ENCODE results near the gene FREM1.

FREM1 gene

DNA sequence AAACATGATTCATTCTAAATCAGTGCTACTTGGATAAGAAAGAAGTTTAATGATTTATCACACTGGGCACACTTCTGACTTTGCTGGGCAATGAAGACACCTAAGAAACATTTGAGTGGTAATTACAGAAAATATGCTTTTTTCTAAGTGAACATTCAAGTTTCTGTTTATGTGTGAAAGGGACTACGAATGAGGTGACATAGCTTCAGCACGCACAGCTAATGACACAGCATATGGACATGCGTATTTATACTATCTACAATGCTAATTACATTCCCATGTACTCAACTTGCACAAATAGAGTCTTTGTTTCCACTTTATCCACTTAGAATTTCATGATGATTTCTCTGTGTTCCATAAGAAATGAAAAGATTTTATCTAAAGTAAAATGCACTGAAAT lies 40.6 kb downstream of the FREM1 start:
- TF ChIP-seq ZNF8 (CRISPR knock-in tag; IDR thresholded peaks at IDR 0.05) (no peak), TCF4 (CRISPR knock-in tag; IDR thresholded peaks at IDR 0.05; ENCODE audit: borderline replicate concordance) (no peak), ZNF565 (CRISPR knock-in tag; conservative IDR thresholded peaks at IDR 0.05; ENCODE audit: low read depth) (no peak)
- TF ChIP-seq, protein P1, sequence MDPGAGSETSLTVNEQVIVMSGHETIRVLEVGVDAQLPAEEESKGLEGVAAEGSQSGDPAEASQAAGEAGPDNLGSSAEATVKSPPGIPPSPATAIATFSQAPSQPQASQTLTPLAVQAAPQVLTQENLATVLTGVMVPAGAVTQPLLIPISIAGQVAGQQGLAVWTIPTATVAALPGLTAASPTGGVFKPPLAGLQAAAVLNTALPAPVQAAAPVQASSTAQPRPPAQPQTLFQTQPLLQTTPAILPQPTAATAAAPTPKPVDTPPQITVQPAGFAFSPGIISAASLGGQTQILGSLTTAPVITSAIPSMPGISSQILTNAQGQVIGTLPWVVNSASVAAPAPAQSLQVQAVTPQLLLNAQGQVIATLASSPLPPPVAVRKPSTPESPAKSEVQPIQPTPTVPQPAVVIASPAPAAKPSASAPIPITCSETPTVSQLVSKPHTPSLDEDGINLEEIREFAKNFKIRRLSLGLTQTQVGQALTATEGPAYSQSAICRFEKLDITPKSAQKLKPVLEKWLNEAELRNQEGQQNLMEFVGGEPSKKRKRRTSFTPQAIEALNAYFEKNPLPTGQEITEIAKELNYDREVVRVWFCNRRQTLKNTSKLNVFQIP (CRISPR knock-in tag; IDR thresholded peaks at IDR 0.05; ENCODE audit: borderline replicate concordance, low read depth): no peak
- ATAC-seq: no peak

DNA sequence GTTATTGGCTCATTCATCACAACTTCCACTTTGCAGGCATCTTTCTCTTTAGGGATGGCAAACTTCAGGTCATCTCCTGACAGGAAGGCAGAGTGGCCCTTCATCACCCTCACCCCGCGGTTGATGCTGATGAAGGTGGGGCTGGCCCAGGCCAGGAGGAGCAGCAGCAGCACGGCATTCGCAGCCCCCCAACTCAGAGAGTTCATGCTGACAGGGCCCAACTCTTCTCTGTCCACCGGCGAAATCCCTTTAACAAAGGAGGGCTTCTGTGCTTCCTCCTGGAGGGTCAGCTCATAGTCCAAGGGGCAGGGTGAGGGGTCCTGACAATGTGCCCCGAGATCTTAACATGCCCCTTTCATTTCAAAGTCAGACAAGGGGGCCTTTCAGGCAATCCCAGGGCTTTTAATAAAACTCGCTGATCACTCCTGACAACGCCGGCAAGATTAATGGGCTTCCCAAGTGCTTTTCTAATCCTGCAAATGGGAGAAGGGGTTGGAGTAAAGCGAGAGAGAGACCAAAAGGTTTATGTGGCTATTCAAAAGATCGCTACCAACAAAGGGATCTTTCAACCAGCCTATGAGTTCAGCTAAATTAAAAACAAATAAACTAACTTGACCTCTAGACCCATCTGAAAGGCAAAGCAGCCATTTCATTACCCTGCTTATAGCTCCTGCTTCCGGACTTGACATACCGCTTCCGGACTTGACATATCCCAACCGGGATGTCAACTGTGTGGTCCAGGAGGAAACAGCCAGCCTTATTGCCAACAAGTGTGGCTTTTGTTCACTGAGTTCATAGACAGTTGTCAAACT lies 41.2 kb downstream of the FREM1 start:
- ATAC-seq: no peak
- TF ChIP-seq ISL1 (CRISPR knock-in tag; IDR thresholded peaks at IDR 0.05) (no peak), OSR1 (CRISPR knock-in tag; IDR thresholded peaks at IDR 0.05) (no peak)

DNA sequence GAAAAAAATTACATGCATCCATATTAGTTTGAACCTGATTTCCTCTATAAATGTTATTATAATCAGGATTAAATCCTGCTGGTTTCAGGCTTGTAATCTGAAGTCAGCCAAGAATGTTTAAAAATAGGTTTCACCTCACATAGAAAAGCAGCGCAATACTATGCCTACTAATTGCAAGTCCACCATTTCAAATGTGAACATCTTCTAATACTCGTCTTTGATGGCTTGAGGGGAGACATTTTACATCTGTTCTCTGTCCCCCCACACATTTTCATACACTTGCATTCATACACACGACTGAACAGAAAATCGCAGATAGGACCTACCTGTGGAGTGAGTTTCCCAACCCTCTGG lies 41.8 kb downstream of the FREM1 start:
- ATAC-seq: no peak
- no peak for TF ChIP-seq ZFP3 (CRISPR knock-in tag; IDR thresholded peaks at IDR 0.05)
- TF ChIP-seq RARB (CRISPR knock-in tag; IDR thresholded peaks at IDR 0.05): no peak
- no peak for TF ChIP-seq TCF4 (CRISPR knock-in tag; IDR thresholded peaks at IDR 0.05; ENCODE audit: borderline replicate concordance)
- TF ChIP-seq CSDC2 (CRISPR knock-in tag; IDR thresholded peaks at IDR 0.05): no peak

DNA sequence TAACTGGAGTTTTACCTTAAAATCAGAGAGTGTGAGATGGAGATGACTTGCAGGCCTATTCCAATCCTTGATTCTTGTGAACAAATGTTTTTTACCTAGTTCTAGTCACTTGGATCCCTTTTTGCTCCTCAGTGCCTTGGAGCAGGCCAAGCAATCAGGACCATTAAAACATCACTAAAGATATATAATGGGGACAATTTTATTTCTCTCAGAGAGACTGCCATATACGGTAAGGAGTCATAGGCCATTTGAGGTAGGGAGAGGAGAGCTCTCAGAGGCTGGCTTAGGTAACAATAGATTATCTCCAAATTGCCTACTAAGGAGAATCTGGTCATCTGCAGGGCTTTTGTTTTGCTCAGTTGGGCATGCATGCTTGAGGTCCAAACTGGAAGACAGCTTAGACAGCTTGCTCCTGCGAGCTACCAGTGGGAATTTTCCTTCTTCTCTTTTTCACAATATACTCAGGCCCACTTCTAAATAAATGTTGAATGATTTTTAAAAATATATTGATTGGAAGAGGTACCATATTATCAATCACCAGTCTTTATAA lies 44.0 kb downstream of the FREM1 start:
- ATAC-seq: no peak
- TF ChIP-seq ESRRG (CRISPR knock-in tag; IDR thresholded peaks at IDR 0.05) (no peak), RARB (CRISPR knock-in tag; IDR thresholded peaks at IDR 0.05) (no peak), ZC3H10 (CRISPR knock-in tag; IDR thresholded peaks at IDR 0.05) (no peak), BACH2 (CRISPR knock-in tag; IDR thresholded peaks at IDR 0.05; ENCODE audit: borderline replicate concordance) (no peak), PPARA (CRISPR knock-in tag; IDR thresholded peaks at IDR 0.05; ENCODE audit: borderline replicate concordance) (no peak), ISL1 (CRISPR knock-in tag; IDR thresholded peaks at IDR 0.05) (no peak), ZNF70 (CRISPR knock-in tag; IDR thresholded peaks at IDR 0.05) (no peak), ZFP3 (CRISPR knock-in tag; IDR thresholded peaks at IDR 0.05) (no peak)
- TF ChIP-seq, protein P2, sequence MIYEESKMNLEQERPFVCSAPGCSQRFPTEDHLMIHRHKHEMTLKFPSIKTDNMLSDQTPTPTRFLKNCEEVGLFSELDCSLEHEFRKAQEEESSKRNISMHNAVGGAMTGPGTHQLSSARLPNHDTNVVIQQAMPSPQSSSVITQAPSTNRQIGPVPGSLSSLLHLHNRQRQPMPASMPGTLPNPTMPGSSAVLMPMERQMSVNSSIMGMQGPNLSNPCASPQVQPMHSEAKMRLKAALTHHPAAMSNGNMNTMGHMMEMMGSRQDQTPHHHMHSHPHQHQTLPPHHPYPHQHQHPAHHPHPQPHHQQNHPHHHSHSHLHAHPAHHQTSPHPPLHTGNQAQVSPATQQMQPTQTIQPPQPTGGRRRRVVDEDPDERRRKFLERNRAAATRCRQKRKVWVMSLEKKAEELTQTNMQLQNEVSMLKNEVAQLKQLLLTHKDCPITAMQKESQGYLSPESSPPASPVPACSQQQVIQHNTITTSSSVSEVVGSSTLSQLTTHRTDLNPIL (CRISPR knock-in tag; IDR thresholded peaks at IDR 0.05; ENCODE audit: low read depth): no peak
- TF ChIP-seq, protein P1 (CRISPR knock-in tag; IDR thresholded peaks at IDR 0.05; ENCODE audit: borderline replicate concordance, low read depth): no peak

DNA sequence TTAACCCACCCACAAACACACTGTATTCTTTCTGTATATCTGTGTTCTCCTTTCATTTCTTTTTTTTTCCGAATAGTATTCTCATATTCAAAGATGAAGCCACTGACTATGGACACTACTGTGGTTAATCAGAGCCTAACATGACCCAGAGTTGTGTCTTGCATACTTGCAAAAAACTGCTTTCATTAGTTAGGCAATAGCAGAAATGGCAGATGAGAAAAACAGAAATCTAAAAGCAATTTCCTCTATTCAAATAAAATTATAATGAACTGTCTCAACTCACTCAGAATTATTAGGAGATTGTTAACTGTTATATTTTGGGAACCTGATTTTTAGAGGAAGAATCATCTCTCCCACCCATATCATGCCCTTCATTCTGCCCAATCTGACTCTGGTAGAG lies 45.9 kb downstream of the FREM1 start:
- ATAC-seq: no peak
- TF ChIP-seq TOX (CRISPR knock-in tag; IDR thresholded peaks at IDR 0.05; ENCODE audit: borderline replicate concordance) (no peak), TCF4 (CRISPR knock-in tag; IDR thresholded peaks at IDR 0.05; ENCODE audit: borderline replicate concordance) (no peak), ZNF8 (CRISPR knock-in tag; IDR thresholded peaks at IDR 0.05) (no peak)
- TF ChIP-seq, protein P3, sequence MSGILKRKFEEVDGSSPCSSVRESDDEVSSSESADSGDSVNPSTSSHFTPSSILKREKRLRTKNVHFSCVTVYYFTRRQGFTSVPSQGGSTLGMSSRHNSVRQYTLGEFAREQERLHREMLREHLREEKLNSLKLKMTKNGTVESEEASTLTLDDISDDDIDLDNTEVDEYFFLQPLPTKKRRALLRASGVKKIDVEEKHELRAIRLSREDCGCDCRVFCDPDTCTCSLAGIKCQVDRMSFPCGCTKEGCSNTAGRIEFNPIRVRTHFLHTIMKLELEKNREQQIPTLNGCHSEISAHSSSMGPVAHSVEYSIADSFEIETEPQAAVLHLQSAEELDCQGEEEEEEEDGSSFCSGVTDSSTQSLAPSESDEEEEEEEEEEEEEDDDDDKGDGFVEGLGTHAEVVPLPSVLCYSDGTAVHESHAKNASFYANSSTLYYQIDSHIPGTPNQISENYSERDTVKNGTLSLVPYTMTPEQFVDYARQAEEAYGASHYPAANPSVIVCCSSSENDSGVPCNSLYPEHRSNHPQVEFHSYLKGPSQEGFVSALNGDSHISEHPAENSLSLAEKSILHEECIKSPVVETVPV (CRISPR knock-in tag; IDR thresholded peaks at IDR 0.05): no peak

DNA sequence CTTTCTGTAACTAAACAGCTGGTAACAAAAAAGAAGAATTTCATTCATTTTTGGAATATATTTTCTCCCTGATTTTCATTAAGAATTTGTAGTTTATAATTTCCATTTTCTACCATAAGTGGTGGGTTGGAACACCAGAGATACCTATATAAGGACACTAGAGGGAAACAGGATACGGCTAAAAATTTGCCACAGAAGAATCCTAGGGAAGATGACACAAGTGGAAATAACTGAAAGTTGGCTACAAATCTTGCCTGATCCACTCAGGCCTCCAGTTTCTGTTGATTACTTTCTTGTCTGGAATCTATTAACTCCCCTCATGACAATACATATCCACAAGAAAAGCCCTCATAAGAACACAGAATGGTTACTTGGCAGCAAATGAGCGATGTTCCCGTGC lies 46.8 kb downstream of the FREM1 start:
- no peak for ATAC-seq
- TF ChIP-seq TCF4 (CRISPR knock-in tag; IDR thresholded peaks at IDR 0.05; ENCODE audit: borderline replicate concordance) (no peak), BACH2 (CRISPR knock-in tag; IDR thresholded peaks at IDR 0.05; ENCODE audit: borderline replicate concordance) (no peak), RARB (CRISPR knock-in tag; IDR thresholded peaks at IDR 0.05) (no peak), GLIS3 (CRISPR knock-in tag; IDR thresholded peaks at IDR 0.05) (no peak), ZNF8 (CRISPR knock-in tag; IDR thresholded peaks at IDR 0.05) (no peak)
- TF ChIP-seq, protein P2 (CRISPR knock-in tag; IDR thresholded peaks at IDR 0.05; ENCODE audit: low read depth): no peak
- TF ChIP-seq, protein P4, sequence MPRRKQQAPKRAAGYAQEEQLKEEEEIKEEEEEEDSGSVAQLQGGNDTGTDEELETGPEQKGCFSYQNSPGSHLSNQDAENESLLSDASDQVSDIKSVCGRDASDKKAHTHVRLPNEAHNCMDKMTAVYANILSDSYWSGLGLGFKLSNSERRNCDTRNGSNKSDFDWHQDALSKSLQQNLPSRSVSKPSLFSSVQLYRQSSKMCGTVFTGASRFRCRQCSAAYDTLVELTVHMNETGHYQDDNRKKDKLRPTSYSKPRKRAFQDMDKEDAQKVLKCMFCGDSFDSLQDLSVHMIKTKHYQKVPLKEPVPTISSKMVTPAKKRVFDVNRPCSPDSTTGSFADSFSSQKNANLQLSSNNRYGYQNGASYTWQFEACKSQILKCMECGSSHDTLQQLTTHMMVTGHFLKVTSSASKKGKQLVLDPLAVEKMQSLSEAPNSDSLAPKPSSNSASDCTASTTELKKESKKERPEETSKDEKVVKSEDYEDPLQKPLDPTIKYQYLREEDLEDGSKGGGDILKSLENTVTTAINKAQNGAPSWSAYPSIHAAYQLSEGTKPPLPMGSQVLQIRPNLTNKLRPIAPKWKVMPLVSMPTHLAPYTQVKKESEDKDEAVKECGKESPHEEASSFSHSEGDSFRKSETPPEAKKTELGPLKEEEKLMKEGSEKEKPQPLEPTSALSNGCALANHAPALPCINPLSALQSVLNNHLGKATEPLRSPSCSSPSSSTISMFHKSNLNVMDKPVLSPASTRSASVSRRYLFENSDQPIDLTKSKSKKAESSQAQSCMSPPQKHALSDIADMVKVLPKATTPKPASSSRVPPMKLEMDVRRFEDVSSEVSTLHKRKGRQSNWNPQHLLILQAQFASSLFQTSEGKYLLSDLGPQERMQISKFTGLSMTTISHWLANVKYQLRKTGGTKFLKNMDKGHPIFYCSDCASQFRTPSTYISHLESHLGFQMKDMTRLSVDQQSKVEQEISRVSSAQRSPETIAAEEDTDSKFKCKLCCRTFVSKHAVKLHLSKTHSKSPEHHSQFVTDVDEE (CRISPR knock-in tag; IDR thresholded peaks at IDR 0.05): no peak

Data from SK-N-SH treated with all-trans-retinoic acid at 6 μM for 48 hours (cell line).